ENCODE measurements around the gene LCN1.

DNA sequence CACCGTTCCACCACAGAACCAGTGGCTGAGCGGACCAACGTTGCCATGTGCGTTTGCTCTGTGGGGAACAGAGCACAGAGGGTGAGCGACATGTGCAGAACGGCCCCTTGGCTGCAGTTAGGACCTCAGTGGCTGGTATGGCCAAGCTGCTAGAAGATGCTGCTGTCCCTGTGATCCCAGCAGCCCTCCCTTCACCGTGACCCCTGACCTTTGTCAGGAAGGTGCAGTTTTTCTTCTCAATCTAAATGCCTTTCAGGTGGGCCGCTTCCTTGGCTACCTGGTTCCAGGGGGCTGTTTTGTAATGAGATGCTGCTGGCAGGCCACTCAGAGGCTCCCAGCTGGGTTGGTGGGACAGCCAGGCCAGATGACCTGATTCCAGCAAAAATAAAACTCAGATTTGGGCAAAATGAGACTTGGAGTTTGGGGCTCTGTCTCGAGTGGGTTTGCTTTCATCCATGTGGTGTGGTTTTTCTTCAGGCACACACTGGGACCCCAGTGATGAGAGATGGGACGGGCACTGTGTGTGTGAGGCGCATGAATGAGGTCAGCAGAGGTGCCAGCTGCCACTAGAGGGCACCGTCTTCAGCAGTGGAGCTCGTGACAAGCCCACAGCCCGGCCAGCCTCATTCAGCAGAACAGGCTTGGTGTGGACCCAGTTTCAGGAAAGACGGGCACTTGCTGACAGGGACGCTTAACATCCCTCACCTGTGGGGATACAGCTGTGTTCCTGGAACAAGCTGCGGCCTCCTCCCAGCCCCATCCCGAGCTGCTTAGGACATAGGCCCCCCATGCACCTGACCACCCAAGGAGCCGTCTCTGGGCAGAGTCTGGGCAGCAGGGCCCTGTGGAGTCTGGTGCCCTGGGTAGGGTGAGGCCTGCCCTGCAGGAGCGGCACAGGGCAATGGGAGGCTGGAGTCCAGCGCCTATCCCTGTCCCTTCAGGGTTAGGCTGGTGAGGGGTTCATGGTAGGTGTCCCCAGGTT is 16.7 kb upstream of the LCN1 start:
- TF ChIP-seq POLR2A (IDR thresholded peaks at IDR 0.05) (no peak), CTCF (IDR thresholded peaks at IDR 0.05) (peak in 3 of 4 experiments; percentile 41 to 71 (median 58)), POLR2AphosphoS5 (IDR thresholded peaks at IDR 0.05) (no peak)

Measured in gastroesophageal sphincter (tissue), 3 donors.